GM18499 (cell line): ENCODE results near the gene PRKN.

Experiments used
- ATAC-seq: cut with Tn5 transposase; IDR thresholded peaks from one replicate; pipeline ENCODE4 v1.9.1; 2021; ENCODE audit warnings: moderate number of reproducible peaks; ENCODE audit not compliant: insufficient read depth, unreplicated experiment

Gene PRKN

DNA sequence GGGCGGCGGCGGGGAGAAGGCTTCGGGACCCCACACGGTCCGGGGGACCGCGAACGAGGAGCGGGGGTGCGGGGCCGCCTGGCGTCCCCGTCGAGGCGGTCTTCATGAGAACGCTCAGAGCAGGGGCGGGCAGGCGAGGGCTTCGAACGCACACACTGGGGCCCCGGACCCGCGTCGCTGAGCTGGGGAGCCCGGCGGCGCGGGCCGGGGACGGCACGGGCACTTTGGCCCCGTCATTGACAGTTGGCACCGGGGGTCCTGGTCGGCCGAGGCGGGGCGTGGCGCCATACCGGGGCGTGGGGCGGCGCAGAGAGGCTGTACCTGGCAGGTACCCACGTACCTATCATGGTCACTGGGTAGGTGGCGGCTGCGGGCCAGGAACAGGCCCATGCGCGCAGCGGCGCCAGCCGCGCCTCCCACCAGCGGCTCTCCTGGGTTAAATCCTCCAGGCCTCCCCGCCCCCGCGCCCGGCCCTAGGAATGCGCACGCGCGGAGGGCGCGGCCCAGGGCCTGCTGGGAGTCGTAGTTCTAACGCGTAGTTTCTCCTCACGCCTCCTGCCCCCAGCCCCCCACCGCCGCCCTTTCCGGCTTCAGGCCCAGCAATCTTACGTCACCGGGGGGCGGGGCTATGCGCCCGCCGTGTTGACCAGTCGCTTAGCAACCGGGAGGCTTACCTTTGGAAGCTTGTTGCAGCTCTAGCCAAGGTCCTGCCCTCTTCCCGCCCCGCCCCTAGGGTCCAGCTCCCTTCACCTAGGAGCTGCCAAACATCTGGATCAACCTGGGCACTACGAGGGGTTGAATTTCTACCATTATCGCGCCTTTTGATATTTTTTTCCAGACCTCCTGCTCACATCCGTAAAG lies at the start of gene PRKN, which contains the start of gene PACRG:
Gene PRKN, minus strand, starts transcription at position 445 of the 861 bp plus-strand sequence.
Gene PACRG, plus strand, starts transcription at position 653 of the 861 bp plus-strand sequence.
- ATAC-seq: peak; percentile 91

DNA sequence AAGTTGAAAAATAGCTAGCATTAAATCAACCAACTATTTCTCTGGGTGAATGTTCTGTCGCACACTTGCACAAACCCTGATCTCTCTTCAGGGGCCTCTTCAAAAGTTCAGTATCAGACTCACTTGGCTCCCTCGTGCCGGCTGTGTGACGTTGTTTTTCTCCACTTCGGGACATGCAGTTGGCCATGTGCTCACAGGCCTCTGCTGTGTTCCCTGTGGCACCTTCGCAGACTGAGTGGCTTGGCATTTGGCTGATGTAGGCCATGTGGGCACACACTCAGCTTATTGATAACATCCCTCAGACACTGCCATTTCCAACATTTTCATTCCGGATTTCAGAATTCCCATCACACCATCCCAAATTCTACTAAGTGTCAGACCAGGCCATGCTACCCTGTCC lies 49.5 kb upstream of the PRKN start:
- ATAC-seq: no peak

DNA sequence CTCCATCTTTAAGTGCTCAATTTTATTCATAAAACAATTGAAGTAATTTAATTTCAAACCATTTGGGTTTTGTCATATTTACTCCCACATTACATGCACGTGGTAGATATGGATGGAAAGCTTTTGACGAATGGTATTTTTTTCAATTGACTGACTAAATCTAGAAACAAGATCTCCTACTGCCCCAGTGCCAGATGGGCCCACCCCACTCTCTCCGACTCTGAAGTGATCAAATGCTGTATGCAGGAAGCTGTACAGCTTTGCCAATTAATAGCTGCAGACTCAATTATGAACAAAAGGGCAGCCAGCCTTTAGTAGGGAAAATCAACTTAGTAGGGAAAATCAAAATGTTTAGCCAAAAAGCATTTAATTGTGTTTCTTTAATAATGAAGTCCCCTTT lies 46.4 kb upstream of the PRKN start:
- ATAC-seq: no peak

DNA sequence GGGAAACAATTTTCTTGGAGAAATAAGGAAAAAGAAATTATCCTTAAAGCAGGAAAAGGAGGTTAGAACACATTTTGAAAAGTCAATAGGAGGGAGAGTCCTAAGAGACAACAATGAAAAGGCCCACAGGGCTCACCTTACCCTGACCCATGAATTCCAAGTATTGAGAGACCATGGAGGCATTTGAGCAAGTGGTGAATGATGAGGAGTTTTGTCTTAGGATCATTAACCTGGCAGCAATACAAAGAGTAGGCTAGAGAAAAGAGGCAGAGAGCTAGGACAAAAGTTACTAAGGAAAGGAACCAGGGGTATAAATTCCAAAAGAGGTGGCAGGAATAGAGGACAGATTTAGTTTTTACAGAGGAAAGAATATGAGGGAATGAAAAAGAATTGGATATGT lies 44.9 kb upstream of the PRKN start:
- no peak for ATAC-seq

DNA sequence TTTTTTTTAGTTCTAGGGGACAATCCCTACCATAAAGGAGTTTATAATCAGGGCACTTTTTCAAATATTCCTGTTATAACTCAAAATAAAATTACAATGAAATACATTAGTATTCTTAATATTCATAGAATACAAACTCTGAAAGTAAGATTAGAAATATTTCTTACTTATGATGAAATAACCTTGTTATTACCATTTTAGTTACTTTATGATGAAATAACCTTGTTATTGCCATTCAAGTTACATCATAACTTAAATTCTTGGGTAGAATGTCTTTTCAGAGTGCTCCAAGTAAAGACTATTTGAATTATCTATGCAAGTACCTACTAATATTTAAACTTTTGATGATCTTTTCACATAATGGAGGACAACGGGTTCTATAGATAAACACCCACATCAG lies 43.4 kb upstream of the PRKN start:
- no peak for ATAC-seq

DNA sequence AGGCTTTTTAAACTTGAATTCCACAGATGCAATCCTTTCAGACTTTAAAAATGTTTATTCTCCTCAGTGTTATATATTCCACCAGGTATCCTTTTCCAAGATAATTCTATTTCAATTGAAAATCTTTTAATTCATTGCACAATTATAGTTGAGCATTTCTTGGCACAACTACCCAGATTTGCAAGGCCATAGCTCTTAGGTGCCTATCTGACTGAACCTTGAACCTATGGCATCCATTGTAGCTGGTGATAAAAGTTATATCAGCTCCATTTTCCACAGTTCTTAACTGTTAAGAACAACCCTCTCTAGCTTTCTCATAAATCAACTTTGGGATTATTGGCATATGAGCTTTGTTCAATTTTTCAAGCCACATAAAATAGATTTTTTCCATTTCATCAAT lies 42.6 kb upstream of the PRKN start:
- no peak for ATAC-seq

DNA sequence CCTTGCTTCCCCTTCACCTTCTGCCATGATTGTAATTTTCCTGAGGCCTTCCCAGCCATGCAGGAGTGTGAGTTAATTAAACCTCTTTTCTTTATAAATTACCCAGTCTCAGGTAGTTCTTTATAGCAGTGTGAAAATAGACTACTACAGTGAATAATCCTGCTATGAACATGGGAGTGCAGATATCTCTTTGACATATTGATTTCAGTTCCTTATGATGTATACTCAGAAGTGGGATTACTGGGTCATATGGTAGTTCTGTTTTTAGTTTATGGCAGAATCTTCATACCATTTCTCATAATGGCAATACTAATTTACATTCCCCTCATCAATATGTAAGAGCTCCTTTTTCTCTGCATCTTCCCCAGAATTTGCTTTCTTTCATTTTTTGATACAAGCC lies 26.2 kb upstream of the PRKN start:
- ATAC-seq: no peak

DNA sequence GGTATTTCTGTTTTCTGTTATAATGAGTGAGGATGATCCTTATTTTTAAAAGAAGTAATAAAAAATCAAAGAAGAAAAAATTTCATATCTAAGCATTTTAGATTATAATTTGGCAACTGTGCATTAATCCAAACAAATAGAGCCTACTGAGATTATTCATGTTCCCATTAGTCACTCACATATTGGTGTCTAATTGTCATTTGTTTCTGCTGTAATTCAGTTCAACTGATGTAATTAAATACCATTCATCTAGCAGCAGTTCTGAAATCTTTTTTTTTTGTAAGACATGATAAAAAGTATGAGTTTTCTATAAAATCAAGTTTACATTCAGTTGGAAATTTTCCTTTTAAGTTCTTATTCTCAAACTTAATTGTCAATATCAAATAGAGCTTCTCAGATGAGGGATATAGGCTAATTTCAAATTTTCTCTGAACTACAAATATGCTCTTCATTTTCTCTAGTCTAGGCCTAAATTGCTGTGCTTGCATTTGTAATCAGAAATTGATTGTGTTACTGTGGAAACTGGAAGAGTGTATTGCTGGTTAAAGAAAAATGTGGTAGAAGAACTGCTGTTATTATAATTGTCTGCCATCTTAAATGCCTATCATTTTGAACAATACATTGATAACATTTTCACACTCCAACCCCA lies 23.8 kb upstream of the PRKN start:
- no peak for ATAC-seq

DNA sequence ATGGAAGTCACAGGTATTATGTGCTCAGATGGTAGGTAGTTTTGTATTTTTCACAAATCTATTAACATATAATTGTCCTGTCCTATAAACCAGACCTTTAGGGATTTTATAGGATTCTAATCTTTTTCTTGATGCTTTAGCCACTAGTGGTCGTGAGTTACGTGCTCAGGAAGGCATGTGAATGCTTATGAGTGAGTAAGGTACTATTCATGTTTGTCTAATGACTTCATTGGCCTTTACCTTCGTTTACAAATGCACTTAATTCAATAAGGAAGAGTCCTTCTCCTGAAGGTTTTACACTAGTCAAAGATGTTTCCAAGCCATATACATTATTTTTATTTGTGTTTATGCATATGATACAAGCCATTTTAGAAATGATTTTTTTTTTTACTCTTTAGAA lies 23.2 kb upstream of the PRKN start:
- no peak for ATAC-seq

DNA sequence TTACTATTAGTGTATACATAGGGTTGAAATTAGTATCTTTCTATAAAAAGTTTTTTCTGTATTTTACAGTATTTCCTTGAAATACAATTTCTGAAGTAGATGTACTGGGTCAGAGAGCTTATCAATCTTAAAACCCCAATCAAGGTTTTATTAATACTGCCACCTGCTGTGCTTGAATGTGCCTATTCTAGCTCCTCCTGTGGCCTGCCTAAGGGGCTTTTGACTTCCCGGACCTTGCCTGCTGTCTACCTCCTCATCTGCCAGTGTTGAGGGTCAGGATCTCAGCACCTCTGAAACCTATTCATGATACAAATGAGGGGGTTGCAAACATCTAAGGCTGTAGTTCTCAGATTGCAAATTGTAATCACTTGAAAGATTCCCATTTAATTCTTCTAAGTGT lies 9.4 kb upstream of the PRKN start:
- no peak for ATAC-seq

DNA sequence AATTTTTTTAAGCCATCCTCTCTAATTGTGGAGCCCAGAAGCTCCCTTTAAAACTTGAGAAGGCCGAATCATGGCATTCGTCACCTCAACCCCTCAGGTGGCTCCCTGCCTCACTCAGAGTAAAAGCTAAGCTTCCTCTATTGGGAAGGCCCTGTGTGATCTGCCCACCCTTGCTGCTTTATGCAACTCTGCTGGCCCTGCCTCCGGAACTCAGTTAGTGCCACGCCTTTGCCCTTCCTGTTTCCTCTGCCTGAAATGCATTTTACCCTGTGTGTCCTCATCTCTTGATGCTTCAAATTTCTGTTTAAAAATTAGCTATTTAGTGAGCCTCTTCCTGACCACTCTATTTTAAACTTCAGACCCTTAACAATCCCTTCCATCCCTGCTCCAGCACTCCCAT lies 5.9 kb upstream of the PRKN start:
- ATAC-seq: no peak

DNA sequence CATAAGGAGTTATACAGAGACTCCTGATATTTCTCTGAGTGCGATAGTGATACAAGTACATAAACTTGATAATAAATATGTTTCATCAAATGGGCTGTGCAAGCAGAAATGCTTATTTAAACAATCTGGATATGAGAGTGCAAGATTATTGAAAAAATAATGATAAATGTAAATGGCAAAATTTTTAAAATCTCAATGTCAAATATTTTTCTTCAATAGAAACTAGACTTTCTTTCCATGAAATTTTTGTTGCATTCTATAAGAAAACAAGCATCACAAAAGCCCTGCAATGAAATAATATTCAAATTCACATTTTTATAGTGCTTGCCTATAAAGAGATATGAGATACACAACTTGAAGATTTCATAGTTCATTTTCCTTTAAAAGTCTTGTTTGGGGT lies 2.9 kb upstream of the PRKN start:
- ATAC-seq: no peak

DNA sequence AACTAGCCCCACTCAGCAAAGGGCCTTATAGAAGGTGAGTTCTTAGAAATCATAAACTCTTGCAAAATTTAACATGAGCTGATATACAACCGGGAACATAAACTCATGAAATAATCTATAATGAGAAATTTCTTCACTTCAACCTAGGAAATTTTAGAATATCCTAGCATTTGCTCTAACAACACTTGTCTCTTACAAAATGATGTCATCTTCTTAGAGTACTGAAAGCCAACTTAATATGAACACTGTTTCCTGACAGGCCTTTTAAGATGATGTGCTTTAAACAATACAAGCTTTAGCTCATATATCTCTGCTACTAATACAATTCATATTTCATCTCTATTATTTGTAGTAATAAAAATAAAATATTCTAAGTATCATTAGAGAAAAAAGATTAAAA lies 1.1 kb upstream of the PRKN start:
- no peak for ATAC-seq

DNA sequence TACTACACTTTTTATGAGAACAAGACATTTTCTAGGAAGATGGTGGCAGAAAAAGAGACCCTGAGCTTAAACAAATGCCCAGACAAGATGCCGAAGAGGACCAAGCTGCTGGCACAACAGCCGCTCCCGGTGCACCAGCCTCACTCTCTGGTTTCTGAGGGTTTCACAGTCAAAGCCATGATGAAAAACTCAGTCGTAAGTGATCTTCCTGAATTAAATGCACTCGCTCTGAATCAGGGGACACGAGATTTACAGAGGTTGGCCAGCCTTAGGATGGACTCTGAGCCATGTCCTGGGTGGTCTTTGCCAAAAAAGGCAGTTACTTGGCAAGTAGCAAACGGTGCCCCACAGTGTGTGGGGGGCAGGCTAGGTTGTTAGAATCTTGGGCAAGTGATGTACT lies 631 bp upstream of the PRKN start:
- ATAC-seq: no peak

DNA sequence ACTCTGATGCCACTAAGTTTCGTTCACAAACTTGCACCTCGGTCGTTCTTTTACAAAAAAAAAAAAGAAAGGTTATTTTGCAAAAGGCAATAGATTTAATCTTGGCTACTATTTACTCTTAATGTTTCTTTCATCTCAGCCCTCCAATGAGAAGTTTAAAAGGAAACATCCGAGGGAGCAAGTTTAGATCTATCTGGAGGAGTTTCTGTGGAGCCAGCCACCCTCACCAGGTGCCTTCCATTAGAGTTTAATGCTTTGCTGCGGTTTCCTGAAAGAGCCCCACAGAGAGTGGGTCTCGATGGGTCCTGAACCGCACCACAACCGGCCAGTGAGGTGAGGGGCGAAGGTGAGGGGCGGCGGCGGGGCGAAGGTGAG lies 632 bp downstream of the PRKN start:
- no peak for ATAC-seq

DNA sequence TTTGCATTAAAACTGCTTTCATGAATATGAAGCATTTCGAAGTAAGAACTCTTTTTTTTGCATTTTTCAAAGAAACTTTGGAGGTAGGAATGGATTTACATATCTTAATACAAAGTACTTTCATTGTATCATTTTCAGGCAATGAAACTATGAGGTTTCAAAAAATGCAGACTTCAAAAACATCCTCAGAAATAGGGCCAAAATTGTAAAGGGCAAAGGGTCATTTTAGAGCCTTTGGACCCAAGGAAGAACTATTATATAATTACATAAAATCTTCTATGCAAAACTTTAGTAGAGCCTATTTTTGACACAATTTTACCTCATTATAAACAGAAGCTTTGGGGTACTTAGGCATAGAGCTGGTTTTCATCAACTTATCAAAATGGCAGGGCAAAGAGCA lies 4.9 kb downstream of the PRKN start:
- no peak for ATAC-seq

DNA sequence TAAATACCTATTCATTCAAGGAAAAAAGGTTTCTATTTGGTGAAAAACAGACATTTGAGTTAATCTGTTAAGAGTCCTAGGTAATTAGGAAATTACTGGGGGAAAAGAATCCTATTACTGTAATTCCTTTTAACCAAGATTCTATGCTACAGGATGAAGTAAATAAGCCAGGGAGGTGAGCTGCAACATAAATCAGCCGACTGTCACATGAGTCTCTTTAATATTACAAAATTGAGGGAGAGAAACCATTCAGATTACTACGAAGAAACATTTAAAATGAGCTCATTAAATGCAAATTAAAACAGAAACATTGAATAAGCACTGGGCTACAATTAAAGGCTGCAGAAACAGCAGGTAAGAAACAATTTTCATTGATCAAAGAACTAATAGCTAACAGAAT lies 5.3 kb downstream of the PRKN start:
- ATAC-seq: no peak

DNA sequence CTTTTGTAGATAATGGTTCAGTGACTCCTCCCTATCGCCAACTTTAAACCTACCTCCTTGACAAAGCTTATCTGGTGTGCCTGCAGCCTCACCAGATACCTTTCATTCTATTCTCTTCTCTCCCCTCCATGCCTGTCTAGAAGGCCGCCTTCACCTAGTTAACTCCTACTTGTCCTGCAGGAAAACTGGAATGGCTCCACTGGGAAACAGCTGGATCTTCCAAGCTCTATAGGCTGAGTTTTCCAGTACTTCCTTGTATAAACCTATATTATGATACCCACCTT lies 6.2 kb downstream of the PRKN start:
- ATAC-seq: no peak

DNA sequence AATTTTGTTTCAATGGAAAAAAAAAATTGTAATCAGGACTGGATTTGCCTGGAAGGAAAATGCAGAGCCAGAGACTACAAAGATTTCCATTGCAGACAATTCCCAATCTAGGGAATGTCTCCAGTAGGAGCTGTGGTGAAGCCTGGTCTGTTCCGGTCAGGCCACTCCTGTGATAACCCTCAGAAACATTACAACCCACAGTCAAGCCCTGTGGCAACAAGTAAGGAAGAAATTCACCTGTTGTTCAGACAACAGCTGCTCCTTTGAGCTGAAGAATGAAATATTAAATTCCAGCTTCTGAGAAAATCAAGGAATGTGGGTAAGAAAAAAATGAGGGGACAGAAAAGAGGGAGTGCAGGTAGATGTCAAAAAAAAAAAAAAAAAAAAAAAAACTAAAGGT lies 8.0 kb downstream of the PRKN start:
- no peak for ATAC-seq

DNA sequence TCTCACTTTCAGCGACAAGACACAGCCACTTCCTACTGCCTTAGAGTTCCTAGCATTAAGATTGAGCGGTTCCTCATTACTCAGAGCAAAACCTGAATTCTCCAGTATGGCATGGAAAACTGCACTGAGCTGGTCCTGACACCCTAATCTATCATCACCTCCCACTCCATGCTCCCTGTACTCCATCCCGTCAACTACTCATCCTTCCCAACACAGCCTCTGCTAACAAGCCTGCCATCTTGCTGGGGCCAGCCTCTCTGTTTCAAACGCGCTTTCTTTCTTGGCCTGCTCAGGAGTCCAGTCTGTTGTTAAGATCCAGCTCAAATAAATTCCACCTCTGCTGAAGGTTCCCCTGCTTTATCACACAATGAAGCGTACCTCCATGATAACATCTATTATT lies 12.0 kb downstream of the PRKN start:
- no peak for ATAC-seq

DNA sequence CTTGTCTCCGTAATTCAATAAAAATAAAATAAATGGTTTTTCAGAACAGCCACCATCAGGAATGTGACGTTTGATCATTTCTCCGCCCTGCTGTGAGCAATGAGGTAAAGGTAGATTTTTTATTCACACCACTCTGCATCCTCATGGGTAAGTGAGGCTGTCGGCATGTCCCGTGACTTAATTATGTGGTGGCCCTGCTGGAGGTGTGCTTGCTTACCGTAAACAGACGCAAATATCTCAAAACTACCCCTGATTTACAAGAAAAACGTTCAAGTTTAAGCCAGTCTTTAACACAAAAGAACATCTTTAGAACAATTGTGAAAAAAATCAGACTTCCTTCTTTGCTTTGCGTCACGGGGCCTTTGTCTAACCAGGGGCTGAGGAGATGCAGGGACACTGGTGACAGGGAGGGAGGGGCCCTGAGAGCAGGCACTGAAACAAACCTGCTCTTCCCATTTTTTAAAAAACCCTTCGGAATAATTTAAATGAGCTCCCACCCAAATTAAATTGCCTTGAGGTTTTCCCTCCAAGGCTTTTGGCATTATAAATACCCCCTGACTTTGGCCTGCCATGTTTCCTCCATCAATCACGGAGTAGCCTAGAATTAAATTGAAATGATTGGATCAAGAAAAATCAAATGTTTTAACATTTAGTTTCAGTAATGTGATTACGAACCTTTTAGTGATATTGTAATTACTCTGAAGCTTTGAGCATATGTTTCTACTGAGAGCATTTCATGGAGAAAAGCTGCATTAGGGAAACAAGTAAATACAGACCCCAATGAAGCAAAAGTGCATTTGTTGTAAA lies 13.4 kb downstream of the PRKN start:
- ATAC-seq: no peak
